22Rv1 (cell line): ENCODE results near the gene MUC6.

ENCODE experiments used
- H3K27ac ChIP-seq: fragments of 450-650 bp; 2 replicates; pipeline ENCODE4 v1.5.1; 2017
- CTCF ChIP-seq: fragments of 450-650 bp; IDR thresholded peaks from 2 replicates; pipeline ENCODE4 v1.5.1; 2017; ENCODE audit warnings: mild to moderate bottlenecking
- ZFX ChIP-seq: fragments of 450-650 bp; IDR thresholded peaks from 2 replicates; pipeline ENCODE4 v1.6.1; 2017; ENCODE audit warnings: antibody characterized with exemption, borderline replicate concordance

MUC6 gene

GRCh38 chr11:1076061-1076665, 39.6 kb upstream of the MUC6 start:
- TF ChIP-seq ZFX = no peak
- TF ChIP-seq CTCF = no peak

GRCh38 chr11:1075341-1075911, 38.9 kb upstream of the MUC6 start:
- H3K27ac ChIP-seq = no peak overlapping the region
- TF ChIP-seq CTCF (no peak), ZFX (no peak)

More at GRCh38 chr11:1076061-1076665, 39.6 kb upstream of the MUC6 start:
- H3K27ac ChIP-seq = no peak overlapping the region

- TF ChIP-seq CTCF (no peak), ZFX (no peak)
- H3K27ac ChIP-seq = no peak within 1 kb of the TSS
Measured at GRCh38 chr11:1074244-1075221, 38.0 kb upstream of the MUC6 start, which contains the start of gene MUC2. Gene MUC2, plus strand, starts transcription at chr11:1074874.

GRCh38 chr11:1073851-1074243, 37.3 kb upstream of the MUC6 start:
- no peak overlapping the region for H3K27ac ChIP-seq
- TF ChIP-seq CTCF (no peak), ZFX (no peak)

GRCh38 chr11:1073261-1073724, 36.8 kb upstream of the MUC6 start:
- H3K27ac ChIP-seq = no peak overlapping the region
- TF ChIP-seq ZFX (no peak), CTCF (no peak)

- TF ChIP-seq ZFX (no peak), CTCF (no peak)
- H3K27ac ChIP-seq = no peak overlapping the region
Measured at GRCh38 chr11:1072821-1073231, 36.3 kb upstream of the MUC6 start.
